ENCODE measurements around the gene PTPRG.

GRCh38 chr3:61935814-61936213 lies 374.4 kb downstream of the PTPRG start:
- no peak for TF ChIP-seq CTCF (IDR thresholded peaks at IDR 0.05; ENCODE audit: low read depth, low read length, missing input control)
- TF ChIP-seq YY1 (IDR thresholded peaks at IDR 0.05), result no peak
- no peak for TF ChIP-seq TAF1 (conservative IDR thresholded peaks at IDR 0.05)
- TF ChIP-seq, protein P1, sequence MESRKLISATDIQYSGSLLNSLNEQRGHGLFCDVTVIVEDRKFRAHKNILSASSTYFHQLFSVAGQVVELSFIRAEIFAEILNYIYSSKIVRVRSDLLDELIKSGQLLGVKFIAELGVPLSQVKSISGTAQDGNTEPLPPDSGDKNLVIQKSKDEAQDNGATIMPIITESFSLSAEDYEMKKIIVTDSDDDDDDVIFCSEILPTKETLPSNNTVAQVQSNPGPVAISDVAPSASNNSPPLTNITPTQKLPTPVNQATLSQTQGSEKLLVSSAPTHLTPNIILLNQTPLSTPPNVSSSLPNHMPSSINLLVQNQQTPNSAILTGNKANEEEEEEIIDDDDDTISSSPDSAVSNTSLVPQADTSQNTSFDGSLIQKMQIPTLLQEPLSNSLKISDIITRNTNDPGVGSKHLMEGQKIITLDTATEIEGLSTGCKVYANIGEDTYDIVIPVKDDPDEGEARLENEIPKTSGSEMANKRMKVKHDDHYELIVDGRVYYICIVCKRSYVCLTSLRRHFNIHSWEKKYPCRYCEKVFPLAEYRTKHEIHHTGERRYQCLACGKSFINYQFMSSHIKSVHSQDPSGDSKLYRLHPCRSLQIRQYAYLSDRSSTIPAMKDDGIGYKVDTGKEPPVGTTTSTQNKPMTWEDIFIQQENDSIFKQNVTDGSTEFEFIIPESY (IDR thresholded peaks at IDR 0.05), result no peak

Data from liver (tissue), 3 donors.